GM13977 (cell line): ENCODE results near the gene TPM1.

Experiments used
- DNase-seq: peaks from one replicate; pipeline ENCODE4 v3.0.0; 2012; ENCODE audit warnings: low spot score
- CTCF ChIP-seq: IDR thresholded peaks from 2 replicates; pipeline ENCODE4 v1.5.1; 2012; ENCODE audit warnings: mild to moderate bottlenecking, control low read depth; ENCODE audit not compliant: insufficient read depth; ENCODE audit errors: extremely low read depth, missing control alignments
- in situ Hi-C: fragments of 300-500 bp; cut with MboI; formaldehyde crosslinking; loops from one replicate; pipeline ENCODE4 v1.12.0; 2022; ENCODE audit warnings: low sequenced_read_pairs, low pct_unique_long_range_greater_than_20kb, mixed read lengths, inconsistent platforms; ENCODE audit not compliant: unreplicated experiment

TPM1 gene

GRCh38 chr15:63109498-63109897 is 67.0 kb downstream of the TPM1 start:
- no peak for TF ChIP-seq CTCF
- no peak for DNase-seq
- in situ Hi-C loops, result no loop called here

- no peak for TF ChIP-seq CTCF
- in situ Hi-C loops, result no loop called here
These were observed 67.4 kb downstream of the TPM1 start for GRCh38 chr15:63109920-63110319.

GRCh38 chr15:63110428-63111026 is 68.0 kb downstream of the TPM1 start:
- no peak for DNase-seq
- TF ChIP-seq CTCF, result no peak
- in situ Hi-C loops, result no loop called here

More at GRCh38 chr15:63109920-63110319, 67.4 kb downstream of the TPM1 start:
- DNase-seq, result no peak

- DNase-seq, result no peak
- in situ Hi-C loops, result no loop called here
- TF ChIP-seq CTCF, result no peak
These were observed 68.9 kb downstream of the TPM1 start for GRCh38 chr15:63111481-63111880.

- no peak for DNase-seq
- in situ Hi-C loops, result no loop called here
- no peak for TF ChIP-seq CTCF
These were observed 70.3 kb downstream of the TPM1 start for GRCh38 chr15:63112871-63113270.

- TF ChIP-seq CTCF, result no peak
- in situ Hi-C loops, result no loop called here
- DNase-seq, result no peak
These were observed 71.9 kb downstream of the TPM1 start for GRCh38 chr15:63114465-63114864.
